HEK293 (cell line): Measurements from ENCODE around the gene TOP3B.

ENCODE experiments used
- CTCF ChIA-PET: fragments of 350-600 bp; formaldehyde crosslinking; extraction: SDS; loops from one replicate; lab custom pipeline; 2021; ENCODE audit warnings: antibody characterized with exemption; lab: Yijun Ruan, JAX
- POLR2A ChIA-PET: fragments of 300-600 bp; formaldehyde crosslinking; extraction: SDS; loops from one replicate; lab custom pipeline; 2020; ENCODE audit warnings: antibody characterized with exemption, inconsistent platforms; lab: Yijun Ruan, JAX
- H3K27ac ChIP-seq: fragments of 200-500 bp; sonication (Bioruptor generic); 2 replicates; pipeline ENCODE4 v1.5.1; 2014; ENCODE audit warnings: low read depth, low read length, control low read depth, inconsistent platforms; ENCODE audit errors: extremely low read depth
- H3K36me3 ChIP-seq, 2 experiments: fragments of 200-500 bp in 1 of 2; sonication (Bioruptor generic) in 1 of 2; 1 replicate in 1 of 2; 2 replicates in 1 of 2; pipeline ENCODE4 v1.5.1; 2014 to 2017; ENCODE audit warnings: inconsistent platforms in 2 of 2, low read length in 2 of 2; ENCODE audit not compliant: control insufficient read depth in 2 of 2, insufficient read depth in 1 of 2
- H3K4me1 ChIP-seq: fragments of 200-500 bp; sonication (Bioruptor generic); 2 replicates; pipeline ENCODE4 v1.5.1; 2014; ENCODE audit warnings: mild to moderate bottlenecking, low read length, inconsistent platforms; ENCODE audit not compliant: control insufficient read depth, insufficient read depth
- H3K4me3 ChIP-seq: 2 replicates; pipeline ENCODE4 v1.5.1; 2011; ENCODE audit warnings: low read depth, mild to moderate bottlenecking, control low read depth, low read length, moderate library complexity
- H3K9me3 ChIP-seq: fragments of 200-500 bp; sonication (Bioruptor generic); 2 replicates; pipeline ENCODE4 v1.5.1; 2014; ENCODE audit warnings: low read depth, low read length, inconsistent platforms; ENCODE audit not compliant: control insufficient read depth, insufficient read depth
- FEZF1 ChIP-seq: fragments of 450-650 bp; formaldehyde crosslinking; IDR thresholded peaks from 2 replicates; pipeline ENCODE4 v1.5.1; 2016; ENCODE audit warnings: missing biosample characterization, missing genetic modification characterization
- HOXD13 ChIP-seq: sonication (generic); formaldehyde crosslinking; IDR thresholded peaks from 2 replicates; pipeline ENCODE4 v1.8.0; 2022; ENCODE audit warnings: missing genetic modification reagents, borderline replicate concordance
- OVOL3 ChIP-seq: fragments of 450-650 bp; formaldehyde crosslinking; IDR thresholded peaks from 2 replicates; pipeline ENCODE4 v1.5.1; 2016; ENCODE audit warnings: missing biosample characterization, missing genetic modification characterization
- ZEB2 ChIP-seq: fragments of 450-650 bp; formaldehyde crosslinking; IDR thresholded peaks from 2 replicates; pipeline ENCODE4 v1.5.1; 2016; ENCODE audit warnings: missing biosample characterization, missing genetic modification characterization
- ZNF114 ChIP-seq: fragments of 450-650 bp; formaldehyde crosslinking; IDR thresholded peaks from 2 replicates; pipeline ENCODE4 v1.5.0; 2017; ENCODE audit warnings: missing biosample characterization, missing genetic modification characterization
- ZNF146 ChIP-seq: fragments of 450-650 bp; formaldehyde crosslinking; IDR thresholded peaks from 2 replicates; pipeline ENCODE4 v1.5.1; 2016; ENCODE audit warnings: missing biosample characterization, missing genetic modification characterization
- ZNF155 ChIP-seq: fragments of 450-650 bp; formaldehyde crosslinking; IDR thresholded peaks from 2 replicates; pipeline ENCODE4 v1.5.1; 2016; ENCODE audit warnings: missing biosample characterization, missing genetic modification characterization
- ZNF157 ChIP-seq: fragments of 450-650 bp; formaldehyde crosslinking; IDR thresholded peaks from 2 replicates; pipeline ENCODE4 v1.5.1; 2016; ENCODE audit warnings: missing biosample characterization, missing genetic modification characterization
- ZNF184 ChIP-seq: fragments of 450-650 bp; IDR thresholded peaks from 2 replicates; pipeline ENCODE4 v1.5.1; 2018; ENCODE audit warnings: missing biosample characterization, mild to moderate bottlenecking, missing genetic modification characterization
- ZNF23 ChIP-seq: fragments of 450-650 bp; formaldehyde crosslinking; IDR thresholded peaks from 2 replicates; pipeline ENCODE4 v1.5.1; 2016; ENCODE audit warnings: missing biosample characterization, missing genetic modification characterization, borderline replicate concordance
- ZNF341 ChIP-seq: fragments of 450-650 bp; formaldehyde crosslinking; IDR thresholded peaks from 2 replicates; pipeline ENCODE4; 2016; ENCODE audit warnings: low read depth, missing biosample characterization, missing genetic modification characterization
- ZNF654 ChIP-seq: fragments of 450-650 bp; formaldehyde crosslinking; IDR thresholded peaks from 2 replicates; pipeline ENCODE4 v1.5.1; 2016; ENCODE audit warnings: low read depth, missing biosample characterization, missing genetic modification characterization
- ZNF830 ChIP-seq: fragments of 450-650 bp; IDR thresholded peaks from 2 replicates; pipeline ENCODE4 v1.5.0; 2018; ENCODE audit warnings: missing biosample characterization, missing genetic modification characterization, low read depth, mild to moderate bottlenecking, moderate library complexity
- TF ChIP-seq, protein P1 (sequence below): fragments of 450-650 bp; formaldehyde crosslinking; IDR thresholded peaks from 2 replicates; pipeline ENCODE4 v1.5.1; 2016; ENCODE audit warnings: missing biosample characterization, missing genetic modification characterization
- TF ChIP-seq, protein P2 (sequence below): fragments of 450-650 bp; formaldehyde crosslinking; IDR thresholded peaks from 2 replicates; pipeline ENCODE4 v1.5.1; 2016; ENCODE audit warnings: missing biosample characterization, missing genetic modification characterization, low read depth
- TF ChIP-seq, protein P3 (sequence below): fragments of 450-650 bp; formaldehyde crosslinking; IDR thresholded peaks from 2 replicates; pipeline ENCODE4 v1.5.1; 2017; ENCODE audit warnings: missing biosample characterization, missing genetic modification characterization
- TF ChIP-seq, protein P4 (sequence below): fragments of 450-650 bp; formaldehyde crosslinking; IDR thresholded peaks from 2 replicates; pipeline ENCODE4 v1.5.1; 2016; ENCODE audit warnings: missing biosample characterization, missing genetic modification characterization
- TF ChIP-seq, protein P5 (sequence below): fragments of 450-650 bp; formaldehyde crosslinking; conservative IDR thresholded peaks from 2 replicates; pipeline ENCODE4 v1.5.1; 2016; ENCODE audit warnings: low read depth, missing biosample characterization, missing genetic modification characterization
- TF ChIP-seq, protein P6 (sequence below): fragments of 450-650 bp; formaldehyde crosslinking; IDR thresholded peaks from 2 replicates; pipeline ENCODE4 v1.5.1; 2016; ENCODE audit warnings: missing biosample characterization, missing genetic modification characterization

TOP3B gene

DNA sequence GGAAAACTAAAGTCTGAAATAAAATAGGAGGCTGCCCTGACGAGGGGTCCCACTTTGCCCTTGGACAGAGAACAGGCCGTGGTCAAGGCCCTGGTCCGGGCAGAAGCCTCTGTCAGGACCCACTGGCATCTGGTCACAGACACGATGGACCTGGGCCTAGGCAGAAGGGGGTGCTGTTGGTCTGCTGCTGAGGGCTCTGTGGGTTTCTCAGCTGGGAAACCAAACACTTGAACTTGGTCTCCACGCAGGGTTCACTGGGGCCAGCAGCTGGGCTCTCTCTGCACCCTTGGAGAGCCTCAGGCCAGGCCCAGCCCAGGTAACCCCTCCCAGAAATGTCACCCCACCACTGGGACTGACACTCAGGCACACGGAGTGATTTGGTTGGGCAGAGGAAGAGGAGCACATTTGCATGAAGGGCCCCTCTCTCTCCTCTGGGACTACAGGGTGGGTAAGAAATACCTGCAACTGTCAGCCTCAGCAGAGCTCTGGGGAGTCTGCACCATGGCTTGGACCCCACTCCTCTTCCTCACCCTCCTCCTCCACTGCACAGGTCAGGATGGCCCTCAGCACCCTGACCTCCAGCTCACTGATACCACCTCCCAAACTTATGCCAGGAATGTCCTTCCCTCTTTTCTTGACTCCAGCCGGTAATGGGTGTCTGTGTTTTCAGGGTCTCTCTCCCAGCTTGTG is 48.1 kb upstream of the TOP3B start:
- POLR2A ChIA-PET, result no interaction called here
- no peak overlapping the region for H3K27ac ChIP-seq
- H3K4me3 ChIP-seq, result no peak overlapping the region
- TF ChIP-seq ZNF184 (tag by site-specific recombination) (no peak), ZNF654 (tag by site-specific recombination) (peak; percentile 60)
- TF ChIP-seq, protein P1, sequence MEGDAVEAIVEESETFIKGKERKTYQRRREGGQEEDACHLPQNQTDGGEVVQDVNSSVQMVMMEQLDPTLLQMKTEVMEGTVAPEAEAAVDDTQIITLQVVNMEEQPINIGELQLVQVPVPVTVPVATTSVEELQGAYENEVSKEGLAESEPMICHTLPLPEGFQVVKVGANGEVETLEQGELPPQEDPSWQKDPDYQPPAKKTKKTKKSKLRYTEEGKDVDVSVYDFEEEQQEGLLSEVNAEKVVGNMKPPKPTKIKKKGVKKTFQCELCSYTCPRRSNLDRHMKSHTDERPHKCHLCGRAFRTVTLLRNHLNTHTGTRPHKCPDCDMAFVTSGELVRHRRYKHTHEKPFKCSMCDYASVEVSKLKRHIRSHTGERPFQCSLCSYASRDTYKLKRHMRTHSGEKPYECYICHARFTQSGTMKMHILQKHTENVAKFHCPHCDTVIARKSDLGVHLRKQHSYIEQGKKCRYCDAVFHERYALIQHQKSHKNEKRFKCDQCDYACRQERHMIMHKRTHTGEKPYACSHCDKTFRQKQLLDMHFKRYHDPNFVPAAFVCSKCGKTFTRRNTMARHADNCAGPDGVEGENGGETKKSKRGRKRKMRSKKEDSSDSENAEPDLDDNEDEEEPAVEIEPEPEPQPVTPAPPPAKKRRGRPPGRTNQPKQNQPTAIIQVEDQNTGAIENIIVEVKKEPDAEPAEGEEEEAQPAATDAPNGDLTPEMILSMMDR (tag by site-specific recombination), result peak; percentile 59; the same call in 1 of the 2 replicates
- TF ChIP-seq, all 188 proteins: peak for 2
- H3K36me3 ChIP-seq, result no peaks in the 10 kb centered on the region
- H3K9me3 ChIP-seq, result no peaks in the 10 kb centered on the region
- H3K4me1 ChIP-seq, result no peaks in the 10 kb centered on the region
- CTCF ChIA-PET, result interaction anchor here (0.7 to 7.3 kb wide), 7 partner anchors 12 to 171 kb away, joined by 3 to 35 read pairs (median 4); no protein-coding TSS in a partner anchor

DNA sequence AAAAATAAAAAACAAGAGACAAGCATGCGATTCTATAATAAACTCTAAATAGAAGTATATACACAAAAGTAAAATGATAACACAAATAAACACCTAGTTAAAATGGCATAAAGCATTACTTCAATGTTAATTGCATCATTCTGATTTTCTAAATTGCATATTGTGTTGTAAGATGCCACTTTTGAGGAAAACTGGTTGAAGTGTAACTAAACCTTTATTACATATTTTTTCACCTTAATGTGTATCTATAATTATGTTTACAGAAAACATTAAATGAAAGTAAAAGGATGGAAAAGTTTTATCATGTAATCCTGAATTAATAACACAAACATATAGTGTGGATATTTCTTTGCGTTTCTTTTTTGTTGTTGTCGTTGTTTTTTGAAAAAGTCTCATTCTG is 45.4 kb upstream of the TOP3B start:
- H3K4me3 ChIP-seq, result no peak overlapping the region
- CTCF ChIA-PET, result interaction anchor here (1.4 to 2.2 kb wide), 3 partner anchors 10 to 167 kb away, joined by 3 to 7 read pairs (median 5); no protein-coding TSS in a partner anchor
- no peaks in the 10 kb centered on the region for H3K4me1 ChIP-seq
- TF ChIP-seq FEZF1 (tag by site-specific recombination) (no peak), ZNF114 (tag by site-specific recombination) (no peak), HOXD13 (CRISPR knock-in tag) (no peak), ZNF341 (tag by site-specific recombination) (no peak), ZNF146 (tag by site-specific recombination) (no peak), ZNF23 (tag by site-specific recombination) (no peak), OVOL3 (tag by site-specific recombination) (no peak), ZNF157 (tag by site-specific recombination) (no peak), ZEB2 (tag by site-specific recombination) (no peak), ZNF830 (tag by site-specific recombination) (no peak), ZNF155 (no peak)
- TF ChIP-seq, protein P2, sequence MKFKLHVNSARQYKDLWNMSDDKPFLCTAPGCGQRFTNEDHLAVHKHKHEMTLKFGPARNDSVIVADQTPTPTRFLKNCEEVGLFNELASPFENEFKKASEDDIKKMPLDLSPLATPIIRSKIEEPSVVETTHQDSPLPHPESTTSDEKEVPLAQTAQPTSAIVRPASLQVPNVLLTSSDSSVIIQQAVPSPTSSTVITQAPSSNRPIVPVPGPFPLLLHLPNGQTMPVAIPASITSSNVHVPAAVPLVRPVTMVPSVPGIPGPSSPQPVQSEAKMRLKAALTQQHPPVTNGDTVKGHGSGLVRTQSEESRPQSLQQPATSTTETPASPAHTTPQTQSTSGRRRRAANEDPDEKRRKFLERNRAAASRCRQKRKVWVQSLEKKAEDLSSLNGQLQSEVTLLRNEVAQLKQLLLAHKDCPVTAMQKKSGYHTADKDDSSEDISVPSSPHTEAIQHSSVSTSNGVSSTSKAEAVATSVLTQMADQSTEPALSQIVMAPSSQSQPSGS, result no peak
- TF ChIP-seq, protein P3, sequence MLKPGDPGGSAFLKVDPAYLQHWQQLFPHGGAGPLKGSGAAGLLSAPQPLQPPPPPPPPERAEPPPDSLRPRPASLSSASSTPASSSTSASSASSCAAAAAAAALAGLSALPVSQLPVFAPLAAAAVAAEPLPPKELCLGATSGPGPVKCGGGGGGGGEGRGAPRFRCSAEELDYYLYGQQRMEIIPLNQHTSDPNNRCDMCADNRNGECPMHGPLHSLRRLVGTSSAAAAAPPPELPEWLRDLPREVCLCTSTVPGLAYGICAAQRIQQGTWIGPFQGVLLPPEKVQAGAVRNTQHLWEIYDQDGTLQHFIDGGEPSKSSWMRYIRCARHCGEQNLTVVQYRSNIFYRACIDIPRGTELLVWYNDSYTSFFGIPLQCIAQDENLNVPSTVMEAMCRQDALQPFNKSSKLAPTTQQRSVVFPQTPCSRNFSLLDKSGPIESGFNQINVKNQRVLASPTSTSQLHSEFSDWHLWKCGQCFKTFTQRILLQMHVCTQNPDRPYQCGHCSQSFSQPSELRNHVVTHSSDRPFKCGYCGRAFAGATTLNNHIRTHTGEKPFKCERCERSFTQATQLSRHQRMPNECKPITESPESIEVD (tag by site-specific recombination), result no peak
- TF ChIP-seq, protein P4, sequence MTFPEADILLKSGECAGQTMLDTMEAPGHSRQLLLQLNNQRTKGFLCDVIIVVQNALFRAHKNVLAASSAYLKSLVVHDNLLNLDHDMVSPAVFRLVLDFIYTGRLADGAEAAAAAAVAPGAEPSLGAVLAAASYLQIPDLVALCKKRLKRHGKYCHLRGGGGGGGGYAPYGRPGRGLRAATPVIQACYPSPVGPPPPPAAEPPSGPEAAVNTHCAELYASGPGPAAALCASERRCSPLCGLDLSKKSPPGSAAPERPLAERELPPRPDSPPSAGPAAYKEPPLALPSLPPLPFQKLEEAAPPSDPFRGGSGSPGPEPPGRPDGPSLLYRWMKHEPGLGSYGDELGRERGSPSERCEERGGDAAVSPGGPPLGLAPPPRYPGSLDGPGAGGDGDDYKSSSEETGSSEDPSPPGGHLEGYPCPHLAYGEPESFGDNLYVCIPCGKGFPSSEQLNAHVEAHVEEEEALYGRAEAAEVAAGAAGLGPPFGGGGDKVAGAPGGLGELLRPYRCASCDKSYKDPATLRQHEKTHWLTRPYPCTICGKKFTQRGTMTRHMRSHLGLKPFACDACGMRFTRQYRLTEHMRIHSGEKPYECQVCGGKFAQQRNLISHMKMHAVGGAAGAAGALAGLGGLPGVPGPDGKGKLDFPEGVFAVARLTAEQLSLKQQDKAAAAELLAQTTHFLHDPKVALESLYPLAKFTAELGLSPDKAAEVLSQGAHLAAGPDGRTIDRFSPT (tag by site-specific recombination), result no peak
- TF ChIP-seq, protein P5, sequence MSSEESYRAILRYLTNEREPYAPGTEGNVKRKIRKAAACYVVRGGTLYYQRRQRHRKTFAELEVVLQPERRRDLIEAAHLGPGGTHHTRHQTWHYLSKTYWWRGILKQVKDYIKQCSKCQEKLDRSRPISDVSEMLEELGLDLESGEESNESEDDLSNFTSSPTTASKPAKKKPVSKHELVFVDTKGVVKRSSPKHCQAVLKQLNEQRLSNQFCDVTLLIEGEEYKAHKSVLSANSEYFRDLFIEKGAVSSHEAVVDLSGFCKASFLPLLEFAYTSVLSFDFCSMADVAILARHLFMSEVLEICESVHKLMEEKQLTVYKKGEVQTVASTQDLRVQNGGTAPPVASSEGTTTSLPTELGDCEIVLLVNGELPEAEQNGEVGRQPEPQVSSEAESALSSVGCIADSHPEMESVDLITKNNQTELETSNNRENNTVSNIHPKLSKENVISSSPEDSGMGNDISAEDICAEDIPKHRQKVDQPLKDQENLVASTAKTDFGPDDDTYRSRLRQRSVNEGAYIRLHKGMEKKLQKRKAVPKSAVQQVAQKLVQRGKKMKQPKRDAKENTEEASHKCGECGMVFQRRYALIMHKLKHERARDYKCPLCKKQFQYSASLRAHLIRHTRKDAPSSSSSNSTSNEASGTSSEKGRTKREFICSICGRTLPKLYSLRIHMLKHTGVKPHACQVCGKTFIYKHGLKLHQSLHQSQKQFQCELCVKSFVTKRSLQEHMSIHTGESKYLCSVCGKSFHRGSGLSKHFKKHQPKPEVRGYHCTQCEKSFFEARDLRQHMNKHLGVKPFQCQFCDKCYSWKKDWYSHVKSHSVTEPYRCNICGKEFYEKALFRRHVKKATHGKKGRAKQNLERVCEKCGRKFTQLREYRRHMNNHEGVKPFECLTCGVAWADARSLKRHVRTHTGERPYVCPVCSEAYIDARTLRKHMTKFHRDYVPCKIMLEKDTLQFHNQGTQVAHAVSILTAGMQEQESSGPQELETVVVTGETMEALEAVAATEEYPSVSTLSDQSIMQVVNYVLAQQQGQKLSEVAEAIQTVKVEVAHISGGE (tag by site-specific recombination), result no peak
- TF ChIP-seq, protein P6, sequence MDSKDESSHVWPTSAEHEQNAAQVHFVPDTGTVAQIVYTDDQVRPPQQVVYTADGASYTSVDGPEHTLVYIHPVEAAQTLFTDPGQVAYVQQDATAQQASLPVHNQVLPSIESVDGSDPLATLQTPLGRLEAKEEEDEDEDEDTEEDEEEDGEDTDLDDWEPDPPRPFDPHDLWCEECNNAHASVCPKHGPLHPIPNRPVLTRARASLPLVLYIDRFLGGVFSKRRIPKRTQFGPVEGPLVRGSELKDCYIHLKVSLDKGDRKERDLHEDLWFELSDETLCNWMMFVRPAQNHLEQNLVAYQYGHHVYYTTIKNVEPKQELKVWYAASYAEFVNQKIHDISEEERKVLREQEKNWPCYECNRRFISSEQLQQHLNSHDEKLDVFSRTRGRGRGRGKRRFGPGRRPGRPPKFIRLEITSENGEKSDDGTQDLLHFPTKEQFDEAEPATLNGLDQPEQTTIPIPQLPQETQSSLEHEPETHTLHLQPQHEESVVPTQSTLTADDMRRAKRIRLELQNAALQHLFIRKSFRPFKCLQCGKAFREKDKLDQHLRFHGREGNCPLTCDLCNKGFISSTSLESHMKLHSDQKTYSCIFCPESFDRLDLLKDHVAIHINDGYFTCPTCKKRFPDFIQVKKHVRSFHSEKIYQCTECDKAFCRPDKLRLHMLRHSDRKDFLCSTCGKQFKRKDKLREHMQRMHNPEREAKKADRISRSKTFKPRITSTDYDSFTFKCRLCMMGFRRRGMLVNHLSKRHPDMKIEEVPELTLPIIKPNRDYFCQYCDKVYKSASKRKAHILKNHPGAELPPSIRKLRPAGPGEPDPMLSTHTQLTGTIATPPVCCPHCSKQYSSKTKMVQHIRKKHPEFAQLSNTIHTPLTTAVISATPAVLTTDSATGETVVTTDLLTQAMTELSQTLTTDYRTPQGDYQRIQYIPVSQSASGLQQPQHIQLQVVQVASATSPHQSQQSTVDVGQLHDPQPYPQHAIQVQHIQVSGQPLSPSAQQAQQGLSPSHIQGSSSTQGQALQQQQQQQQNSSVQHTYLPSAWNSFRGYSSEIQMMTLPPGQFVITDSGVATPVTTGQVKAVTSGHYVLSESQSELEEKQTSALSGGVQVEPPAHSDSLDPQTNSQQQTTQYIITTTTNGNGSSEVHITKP (tag by site-specific recombination), result no peak

More for the DNA sequence above, 45.4 kb upstream of the TOP3B start:
- Histone ChIP-seq H3K36me3 (no peaks in the 10 kb centered on the region), H3K27ac (no peak overlapping the region), H3K9me3 (no peaks in the 10 kb centered on the region)
- POLR2A ChIA-PET, result no interaction called here
